ENCODE results near the gene TPST1.
"Not testable (repeated sequence)": the region's sequence is repeated elsewhere in the genome, so short reads cannot be mapped to it uniquely, and the experiment has no call there.

TPST1 gene

GRCh38 chr7:66204822-66205740, at the start of gene TPST1:
TSS of gene TPST1 (plus strand) at chr7:66205334. CDS start at chr7:66240426, 35,092 bp downstream.
- peak; percentile 81 to 84 for DNase-seq

DNA sequence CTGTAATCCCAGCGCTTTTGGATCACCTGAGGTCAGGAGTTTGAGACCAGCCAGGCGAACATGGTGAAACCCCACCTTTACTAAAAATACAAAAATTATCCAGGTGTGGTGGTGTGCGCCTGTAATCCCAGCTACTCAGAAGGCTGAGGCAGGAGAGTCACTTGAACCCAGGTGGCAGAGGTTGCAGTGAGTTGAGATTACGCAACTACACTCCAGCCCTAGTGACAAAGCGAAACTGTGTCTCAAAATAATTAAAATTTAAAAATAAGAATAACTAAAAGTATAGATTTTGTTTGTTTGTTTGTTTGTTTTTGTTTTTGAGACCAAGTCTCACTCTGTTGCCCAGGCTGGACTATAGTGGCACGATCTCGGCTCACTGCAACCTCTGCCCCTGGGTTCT, 49.1 kb upstream of the TPST1 start:
- DNase-seq: not testable (repeated sequence)

DNA sequence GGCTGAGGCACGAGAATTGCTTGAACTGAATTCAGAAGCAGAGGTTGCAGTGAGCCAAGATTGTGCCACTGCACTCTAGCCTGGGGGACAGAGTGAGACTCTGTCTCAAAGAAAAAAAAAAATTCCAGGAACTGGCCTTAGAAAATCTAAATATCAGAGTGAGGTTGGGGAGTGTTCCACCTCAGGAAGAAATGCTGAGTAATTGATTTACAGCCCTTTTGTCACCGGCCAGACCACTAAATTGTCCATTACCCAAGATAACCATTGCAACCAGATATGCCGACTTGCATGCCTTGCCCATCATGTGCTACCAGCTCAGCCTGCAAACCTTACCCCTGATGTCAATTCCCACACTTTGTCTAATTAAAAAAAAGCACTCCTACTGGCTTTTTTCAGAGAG, 48.1 kb upstream of the TPST1 start:
- DNase-seq: no peak

DNA sequence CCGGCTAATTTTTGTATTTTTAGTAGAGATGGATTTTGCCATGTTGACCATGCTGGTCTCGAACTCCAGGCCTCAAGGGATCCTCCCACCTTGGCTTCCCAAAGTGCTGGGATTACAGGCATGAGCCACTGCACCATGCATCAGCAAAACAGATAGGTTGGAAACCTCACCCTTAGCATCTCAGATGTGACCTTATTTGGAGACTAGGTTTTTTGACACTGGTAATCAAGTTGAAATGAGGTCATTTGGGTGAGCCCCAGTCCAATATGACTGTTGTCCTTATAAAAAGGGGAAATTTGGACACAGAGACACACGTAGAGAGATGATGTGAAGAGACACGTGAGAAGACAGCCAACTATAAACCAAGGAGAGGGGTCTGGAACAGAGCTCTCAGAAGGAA, 42.5 kb upstream of the TPST1 start:
- no peak for DNase-seq

DNA sequence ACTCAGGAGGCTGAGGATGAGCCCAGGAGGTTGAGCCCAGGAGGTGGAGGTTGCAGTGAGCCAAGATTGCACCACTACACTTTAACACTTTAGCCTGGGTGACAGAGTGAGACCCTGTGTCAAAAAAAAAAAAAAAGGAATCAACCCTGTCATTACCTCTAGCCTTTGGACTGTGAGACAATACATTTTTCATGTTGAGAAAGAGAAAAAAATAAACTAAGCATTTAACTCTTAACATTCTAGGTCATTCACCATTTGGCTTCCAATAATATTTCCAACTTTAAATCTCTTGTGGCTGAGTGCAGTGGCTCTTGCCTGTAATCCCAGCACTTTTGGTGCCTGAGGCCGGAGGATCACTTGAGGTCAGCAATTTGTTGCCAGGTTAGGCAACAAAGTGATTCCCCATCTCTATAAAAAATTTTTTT, 41.9 kb upstream of the TPST1 start:
- no peak for DNase-seq

DNA sequence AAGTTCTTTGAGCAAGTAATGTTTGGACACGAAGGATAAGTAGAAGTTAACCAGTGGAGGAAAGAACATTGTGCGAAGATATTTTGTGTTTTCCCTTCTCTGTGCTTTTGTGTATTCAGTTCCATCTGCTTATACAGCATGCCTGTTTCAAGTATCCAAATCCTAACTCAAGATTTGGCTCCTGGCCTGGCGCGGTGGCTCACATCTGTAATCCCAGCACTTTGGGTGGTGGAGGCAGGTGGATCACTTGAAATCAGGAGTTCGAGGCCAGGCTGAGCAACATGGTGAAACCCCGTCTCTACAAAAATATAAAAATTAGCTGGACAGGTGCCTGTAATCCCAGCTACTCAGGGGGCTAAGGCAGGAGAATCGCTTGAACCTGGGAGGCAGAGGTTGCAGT, 40.8 kb upstream of the TPST1 start:
- no peak for DNase-seq

DNA sequence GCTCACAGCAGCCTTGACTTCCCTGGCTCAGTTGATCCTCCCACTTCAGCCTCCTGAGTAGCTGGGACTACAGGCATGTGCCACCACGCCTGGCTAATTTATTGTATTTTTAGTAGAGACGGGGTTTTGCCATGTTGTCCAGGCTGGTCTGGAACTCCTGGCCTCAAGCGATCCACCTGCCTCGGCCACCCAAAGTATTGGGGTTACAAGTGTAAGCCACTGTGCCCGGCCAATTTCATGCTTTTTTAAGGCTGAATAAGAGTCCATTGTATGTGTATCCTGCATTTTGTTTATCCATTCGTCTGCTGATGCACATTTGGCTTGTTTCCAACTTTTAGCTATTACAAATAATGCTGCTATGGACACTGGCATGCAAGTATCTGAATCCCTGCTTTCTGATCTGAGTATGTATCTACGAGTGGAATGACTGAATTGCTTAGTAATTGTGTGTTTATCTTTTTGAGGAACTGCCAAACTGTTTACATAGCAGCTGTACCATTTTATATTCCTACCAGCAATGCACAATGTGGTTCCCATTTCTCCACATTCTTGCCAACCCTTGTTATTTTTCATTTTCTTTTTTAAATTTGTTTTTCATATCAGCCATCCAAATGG, 37.3 kb upstream of the TPST1 start:
- DNase-seq: no peak

GRCh38 chr7:66169616-66170015, 35.5 kb upstream of the TPST1 start:
- DNase-seq: no peak

DNA sequence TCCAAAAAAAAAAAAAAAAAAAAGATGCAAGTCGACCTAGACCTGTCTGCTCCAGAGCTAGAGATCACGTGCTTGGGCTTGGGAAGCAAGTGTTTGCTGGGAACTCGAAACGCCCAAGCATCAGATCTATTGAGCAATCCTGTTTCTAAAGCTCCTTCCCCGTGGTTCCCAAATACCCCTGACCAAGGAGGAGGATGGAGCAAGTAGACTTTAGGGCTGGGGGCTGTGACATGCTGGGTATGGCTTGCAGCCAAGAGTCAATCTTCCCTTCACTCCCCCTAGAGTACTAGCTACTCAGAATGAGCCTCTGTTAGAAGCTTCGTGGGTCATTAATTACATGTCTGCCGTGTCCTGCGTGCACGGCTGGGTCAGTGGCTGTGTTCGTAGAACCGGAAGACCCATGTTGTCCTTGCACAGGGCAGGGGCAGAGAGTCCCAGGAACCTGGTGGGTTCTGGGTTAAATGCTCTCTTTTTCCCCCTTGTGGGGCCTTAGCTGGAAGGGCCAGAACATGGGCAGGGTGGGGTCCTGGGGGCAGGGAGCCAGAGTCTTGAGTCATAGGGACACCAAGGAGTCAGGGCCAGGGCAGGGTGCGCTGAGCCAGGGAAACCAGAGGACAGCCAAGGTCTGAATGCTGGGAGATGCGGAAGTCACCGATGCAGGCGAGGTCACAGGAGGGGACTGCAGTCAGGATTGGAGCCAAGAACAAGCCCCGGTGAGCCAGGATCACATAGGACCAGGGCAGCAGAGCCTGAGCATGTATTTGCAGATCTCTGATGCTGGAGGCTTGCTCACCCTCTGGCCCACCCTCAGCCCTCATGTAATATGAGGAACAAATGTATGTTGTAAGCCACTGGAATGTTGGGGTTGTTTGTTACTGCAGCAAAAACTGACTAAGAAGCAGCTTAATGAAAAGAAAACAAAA, 34.6 kb upstream of the TPST1 start:
- DNase-seq: no peak

GRCh38 chr7:66172536-66173401, 32.4 kb upstream of the TPST1 start:
- peak in 1 of 2 experiments; percentile 7 for DNase-seq

DNA sequence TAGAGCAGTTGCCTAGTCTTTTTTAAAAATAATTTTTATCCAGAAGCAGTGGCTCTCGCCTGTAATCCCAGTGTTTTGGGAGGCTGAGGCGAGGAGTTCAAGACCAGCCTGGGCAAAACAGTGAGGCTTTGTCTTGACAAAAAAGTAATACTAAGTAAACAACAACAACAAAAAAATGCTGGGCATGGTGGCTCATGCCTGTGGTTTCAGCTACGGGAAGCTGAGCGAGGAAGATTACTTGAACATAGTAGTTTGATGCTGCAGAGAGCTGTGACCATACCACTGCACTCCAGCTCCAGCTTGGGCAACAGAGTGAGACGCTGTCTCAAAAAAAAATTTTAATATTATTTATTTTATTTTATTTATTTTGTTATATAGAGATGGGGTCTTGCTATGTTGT, 31.3 kb upstream of the TPST1 start:
- no peak for DNase-seq

GRCh38 chr7:66175006-66175405, 30.1 kb upstream of the TPST1 start:
- DNase-seq: not testable (repeated sequence)

DNA sequence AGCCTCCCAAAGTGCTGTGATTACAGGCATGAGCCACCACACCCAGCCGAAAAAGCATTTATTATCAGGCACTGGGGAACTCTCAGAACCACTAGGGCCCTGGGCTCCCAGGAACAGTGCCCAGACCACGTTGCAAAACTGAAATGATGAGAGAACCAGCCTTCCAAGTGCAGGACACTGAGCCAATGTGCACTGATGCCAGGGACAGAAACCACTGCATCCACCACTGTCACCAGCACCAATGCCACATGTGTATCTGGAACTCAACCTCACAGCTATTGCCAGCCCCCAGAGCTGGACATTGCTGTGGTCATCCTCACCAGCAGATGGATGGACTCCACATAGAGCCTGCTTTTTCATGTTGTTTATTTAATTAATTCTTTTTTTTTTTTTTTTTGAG, 28.2 kb upstream of the TPST1 start:
- no peak for DNase-seq

DNA sequence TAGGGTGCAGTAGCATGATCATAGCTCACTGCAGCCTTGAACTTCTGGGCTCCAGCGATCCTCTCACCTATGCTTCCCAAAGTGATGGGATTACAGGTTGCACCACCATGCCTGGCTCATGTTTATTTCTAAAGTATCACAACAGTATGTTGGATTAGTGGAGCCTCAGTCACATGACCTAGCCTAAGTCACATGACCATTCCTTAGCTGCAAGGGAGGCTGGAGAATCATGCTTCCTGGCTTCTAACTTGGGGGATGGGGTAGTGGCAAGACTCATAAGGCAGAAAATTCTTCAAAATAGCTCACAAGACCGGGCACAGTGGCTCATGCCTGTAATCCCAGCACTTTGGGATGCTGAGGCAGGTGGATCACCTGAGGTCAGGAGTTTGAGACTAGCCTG, 26.9 kb upstream of the TPST1 start:
- no peak for DNase-seq

DNA sequence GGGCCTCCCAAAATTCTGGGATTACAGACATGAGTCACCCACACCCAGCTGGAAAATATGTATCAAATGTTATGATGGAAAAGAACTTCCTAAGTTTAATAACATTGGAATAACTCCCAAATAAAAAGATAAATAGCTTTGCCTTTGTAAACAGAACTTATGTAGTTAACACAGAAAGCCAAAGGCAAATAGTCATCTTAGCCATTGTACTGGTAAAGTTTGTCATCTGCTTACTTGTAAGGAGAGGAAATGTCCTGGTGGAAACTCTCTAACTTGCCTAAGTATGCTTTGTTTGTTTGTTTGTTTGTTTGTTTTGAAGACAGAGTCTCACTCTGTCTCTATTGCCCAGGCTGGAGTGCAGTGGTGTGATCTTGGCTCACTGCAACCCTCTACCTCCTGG, 23.8 kb upstream of the TPST1 start:
- DNase-seq: no peak

- DNase-seq: no peak
Measured at GRCh38 chr7:66181845-66182244, 23.3 kb upstream of the TPST1 start.

- no peak for DNase-seq
Measured at GRCh38 chr7:66182920-66183319, 22.2 kb upstream of the TPST1 start.

GRCh38 chr7:66183700-66184099, 21.4 kb upstream of the TPST1 start:
- no peak for DNase-seq

GRCh38 chr7:66185680-66186187, 19.4 kb upstream of the TPST1 start:
- DNase-seq: no peak

- no peak for DNase-seq
Measured at GRCh38 chr7:66186991-66187390, 18.1 kb upstream of the TPST1 start.

DNA sequence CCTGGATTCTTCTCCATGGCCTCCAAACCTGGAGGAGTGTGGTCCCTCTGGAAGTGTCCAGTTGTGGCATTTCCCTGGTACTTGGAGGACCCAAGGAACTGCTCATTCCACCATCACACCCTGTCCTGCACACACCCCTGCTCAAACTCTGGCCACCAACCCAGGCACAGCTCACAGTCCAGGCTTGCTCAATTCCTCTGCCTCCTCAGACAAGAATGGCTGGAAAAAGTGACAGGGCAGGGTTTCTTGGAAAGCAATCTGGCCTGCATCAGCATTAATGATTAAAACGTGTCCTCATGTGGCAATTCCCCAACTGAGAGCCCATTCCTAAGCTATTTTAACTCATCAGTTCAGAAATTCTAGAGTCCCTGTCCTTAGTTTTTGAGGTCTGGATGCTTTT, 17.2 kb upstream of the TPST1 start:
- DNase-seq: no peak

DNA sequence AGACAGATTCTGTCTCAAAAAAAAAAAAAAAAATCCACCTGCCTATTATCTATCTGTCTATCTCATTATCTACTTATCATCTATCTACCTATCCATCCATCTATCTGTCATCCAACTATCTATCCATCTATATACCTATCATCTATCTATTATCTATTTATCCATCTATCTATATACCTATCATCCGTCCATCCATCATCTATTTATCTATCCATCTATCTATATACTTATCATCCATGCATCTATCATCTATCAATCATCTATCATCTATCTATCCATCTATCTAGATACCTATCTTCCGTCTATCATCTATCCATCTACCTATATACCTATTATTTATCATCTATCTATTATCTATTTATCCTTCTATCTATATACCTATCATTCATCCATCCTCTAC, 16.5 kb upstream of the TPST1 start:
- DNase-seq: no peak

Data from activated CD4-positive, alpha-beta T cell treated with anti-CD3 and anti-CD28 coated beads, Interleukin-2, amount 50 U/mL, for 48 hours (primary cell).